HL-60/S4 (cell line): ENCODE measurements around the gene ZNF138.
"Not testable (repeated sequence)": the region's sequence is repeated elsewhere in the genome, so short reads cannot be mapped to it uniquely, and the experiment has no call there.

ENCODE experiments used
- in situ Hi-C: fragments of 300-500 bp; cut with MboI; formaldehyde crosslinking; loops from 2 replicates; pipeline ENCODE4 v1.14.3; 2022; ENCODE audit warnings: low sequenced_read_pairs

The ZNF138 gene

GRCh38 chr7:64794171-64794844 is at the start of gene ZNF138:
ZNF138 (plus strand) TSS chr7:64794428; CDS start chr7:64794569, 141 bp downstream.
- in situ Hi-C loops, result no loop called here

DNA sequence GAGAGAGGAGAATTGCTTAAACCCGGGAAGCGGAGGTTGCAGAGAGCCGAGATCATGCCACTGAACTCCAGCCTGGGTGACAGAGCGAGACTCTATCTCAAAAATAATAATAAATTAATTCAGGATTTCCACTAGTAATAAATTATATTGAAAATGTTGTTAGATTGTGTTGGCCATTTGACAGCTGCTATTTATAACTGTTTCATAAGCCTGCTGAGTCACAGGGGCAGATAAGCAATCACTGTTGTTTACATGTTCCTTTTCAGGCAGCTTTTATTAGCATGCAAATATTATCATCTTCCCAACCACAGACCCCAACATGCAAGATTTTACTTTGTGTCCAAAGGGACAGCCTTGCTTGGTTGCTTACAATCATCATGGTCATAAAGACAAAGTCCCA is 49.5 kb upstream of the ZNF138 start:
- in situ Hi-C loops, result no loop called here

GRCh38 chr7:64747802-64748201 is 46.4 kb upstream of the ZNF138 start:
- in situ Hi-C loops, result no loop called here

DNA sequence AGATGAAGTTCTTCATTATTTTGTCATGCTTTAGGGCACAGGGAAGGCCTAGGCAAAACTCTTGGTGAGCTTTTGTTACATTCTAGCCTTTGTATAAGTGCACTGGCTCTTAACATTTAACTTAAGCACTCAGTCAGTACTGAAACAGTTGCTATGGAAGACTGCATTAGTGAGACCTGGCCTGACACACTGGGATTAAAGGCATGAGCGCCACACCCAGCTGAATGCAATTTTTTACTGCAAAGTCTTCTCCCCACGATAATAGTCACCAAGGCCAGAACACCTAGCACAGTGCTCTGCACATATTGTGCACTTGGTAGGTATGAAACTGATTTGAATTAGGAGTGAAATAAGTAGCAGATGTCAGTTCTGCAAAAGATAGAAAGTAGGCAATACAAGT is 41.2 kb upstream of the ZNF138 start:
- in situ Hi-C loops, result no loop called here

DNA sequence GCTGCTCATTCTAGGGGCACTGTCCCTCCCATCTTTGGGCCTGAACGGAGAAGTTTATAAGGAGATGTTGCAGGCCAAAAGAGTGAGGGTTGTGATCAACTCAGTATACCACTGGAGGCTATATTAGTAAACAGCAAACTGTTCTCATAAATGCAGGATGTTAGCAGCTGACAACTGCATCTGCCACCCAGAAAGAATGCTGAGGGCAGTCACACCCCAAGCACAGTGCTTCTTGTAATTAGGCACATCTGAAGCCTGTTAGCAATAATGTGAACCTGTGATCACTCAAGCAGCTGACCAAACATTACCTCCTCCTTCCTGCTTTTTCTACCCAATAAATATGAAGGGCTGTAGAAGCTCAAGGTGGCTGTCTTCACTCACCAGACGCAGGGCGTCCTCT is 38.4 kb upstream of the ZNF138 start:
- in situ Hi-C loops, result no loop called here

GRCh38 chr7:64758151-64758550 is 36.1 kb upstream of the ZNF138 start:
- in situ Hi-C loops, result no loop called here

DNA sequence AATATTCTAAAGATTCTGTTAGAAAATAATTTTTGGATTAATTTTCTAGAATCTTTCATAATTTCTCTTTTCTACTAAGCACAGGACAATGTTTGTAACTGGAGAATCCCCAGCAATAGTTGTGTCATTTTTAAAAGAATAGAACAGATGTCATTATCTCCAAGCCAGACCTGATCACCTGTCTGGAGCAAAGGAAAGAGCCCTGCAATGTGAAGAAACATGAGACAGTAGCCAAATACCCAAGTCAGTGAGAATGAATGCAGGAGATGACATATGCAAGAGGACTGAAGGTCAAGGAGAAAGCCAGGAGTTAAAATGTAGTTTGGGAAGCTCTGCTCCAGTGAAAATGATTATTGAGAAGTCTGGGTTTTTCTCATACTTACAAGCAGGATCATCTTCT is 25.4 kb upstream of the ZNF138 start:
- in situ Hi-C loops, result no loop called here

DNA sequence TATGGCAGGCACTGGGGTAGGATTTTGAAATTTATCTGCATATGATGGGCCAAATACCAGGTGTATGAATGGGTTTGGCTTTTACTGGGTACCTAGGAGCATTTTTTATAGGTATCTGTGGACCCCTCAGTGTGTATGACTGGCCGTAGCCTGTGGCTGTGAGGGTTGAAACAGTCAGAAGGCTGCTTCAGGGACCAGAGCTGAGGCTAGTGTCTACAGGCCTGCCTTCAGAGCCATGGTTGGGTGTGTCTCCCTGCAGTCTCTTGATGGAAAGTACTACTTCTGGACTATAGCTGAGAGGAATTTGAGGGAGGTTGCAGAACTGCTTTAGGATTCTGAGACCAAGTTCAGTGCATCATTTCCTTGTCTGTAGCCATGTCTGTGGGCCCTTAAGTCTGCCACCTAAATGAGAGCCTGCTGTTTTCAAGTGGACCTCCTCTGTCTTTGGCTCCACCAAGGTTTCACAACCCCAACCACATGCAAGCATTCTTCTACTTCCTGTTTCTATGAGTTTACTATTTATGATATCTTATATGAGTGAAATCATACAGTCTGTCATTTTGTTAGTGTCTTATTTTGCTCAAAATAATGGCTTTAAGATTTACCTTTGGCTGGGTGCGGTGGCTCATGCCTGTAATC is 19.9 kb upstream of the ZNF138 start:
- in situ Hi-C loops, result no loop called here

DNA sequence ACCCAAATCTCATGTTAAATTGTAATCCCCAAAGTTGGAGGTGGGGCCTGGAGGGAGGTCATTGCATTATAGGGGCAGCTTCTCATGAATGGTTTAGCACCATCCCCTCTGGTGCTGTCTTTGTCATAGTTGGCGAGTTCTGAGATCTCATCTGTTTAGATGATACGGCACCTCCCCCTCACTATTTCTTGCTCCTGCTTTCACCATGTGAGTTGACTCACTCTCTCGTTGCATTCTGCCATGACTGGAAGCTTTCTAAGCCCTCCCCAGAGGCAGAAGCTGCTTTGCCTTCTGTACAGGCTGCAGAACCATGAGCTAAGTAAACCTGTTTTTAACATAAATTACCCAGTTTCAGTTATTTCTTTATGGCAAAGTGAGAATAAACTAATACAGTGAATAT is 18.9 kb upstream of the ZNF138 start:
- in situ Hi-C loops, result no loop called here

- in situ Hi-C loops, result not testable (repeated sequence)
Observed at GRCh38 chr7:64784842-64785241, 9.4 kb upstream of the ZNF138 start.

DNA sequence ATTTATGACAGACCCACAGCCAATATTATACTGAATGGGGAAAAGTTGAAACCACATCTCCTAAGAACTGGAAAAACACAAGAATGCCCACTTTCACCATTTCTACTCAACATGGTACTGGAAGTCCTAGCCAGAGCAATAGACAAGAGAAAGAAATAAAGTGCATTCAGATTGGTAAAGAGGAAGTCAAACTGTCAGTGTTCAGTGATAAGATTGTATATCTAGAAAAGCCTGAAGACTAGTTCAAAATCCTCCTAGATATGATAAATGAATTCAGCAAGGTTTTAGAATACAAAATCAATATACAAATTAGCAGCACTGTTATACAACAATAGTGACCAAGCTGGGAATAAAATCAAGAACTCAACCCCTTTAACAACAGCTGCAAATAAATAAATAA is 6.9 kb upstream of the ZNF138 start:
- in situ Hi-C loops, result no loop called here

DNA sequence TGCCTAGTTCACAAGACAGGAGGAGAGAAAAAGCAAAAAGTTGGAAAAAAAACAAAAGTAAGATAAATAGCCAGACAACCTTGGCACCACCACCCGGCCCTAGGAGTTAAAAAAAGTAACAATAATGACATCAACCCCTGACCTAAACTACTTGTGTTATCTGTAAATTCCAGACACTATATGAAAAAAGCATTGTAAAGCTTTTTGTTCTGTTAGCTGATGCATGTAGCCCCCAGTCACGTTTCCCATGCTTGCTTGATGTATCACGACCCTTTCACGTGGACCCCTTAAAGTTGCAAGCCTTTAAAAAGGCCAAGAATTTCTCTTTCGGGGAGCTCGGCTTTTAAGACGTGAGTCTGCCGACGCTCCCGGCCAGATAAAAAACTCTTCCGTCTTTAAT is 5.0 kb upstream of the ZNF138 start:
- in situ Hi-C loops, result not testable (repeated sequence)

DNA sequence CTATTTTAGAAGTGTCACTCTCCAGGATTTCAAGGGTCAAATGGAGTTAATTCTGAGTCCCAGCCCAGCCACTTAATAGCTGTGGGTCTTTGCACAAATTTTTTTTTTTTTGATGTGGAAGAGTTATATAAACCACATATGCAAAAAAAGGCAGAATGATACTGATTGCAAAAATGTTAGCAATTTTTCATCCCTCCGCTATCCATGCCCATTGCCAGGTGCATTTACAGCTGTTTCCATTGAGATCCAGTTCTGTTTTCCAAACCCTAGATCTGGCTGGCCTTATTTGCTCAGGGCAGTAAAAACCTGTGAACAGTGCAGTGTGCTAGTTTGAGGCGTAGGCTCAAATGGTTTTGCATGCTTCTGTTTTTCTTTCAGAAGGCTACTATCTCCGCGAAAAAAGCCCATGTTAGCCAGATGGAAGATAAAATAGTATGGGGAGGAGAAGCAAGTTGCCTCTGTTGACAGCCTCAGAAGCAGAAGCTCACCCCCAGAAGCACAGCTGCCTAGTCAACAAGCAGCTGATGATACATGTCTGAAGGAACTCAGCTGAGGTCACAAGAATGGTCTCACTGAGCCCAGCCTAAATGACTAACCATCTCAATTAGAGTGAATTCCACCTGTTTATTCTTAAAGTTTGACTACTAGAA is 997 bp upstream of the ZNF138 start:
- in situ Hi-C loops, result no loop called here

DNA sequence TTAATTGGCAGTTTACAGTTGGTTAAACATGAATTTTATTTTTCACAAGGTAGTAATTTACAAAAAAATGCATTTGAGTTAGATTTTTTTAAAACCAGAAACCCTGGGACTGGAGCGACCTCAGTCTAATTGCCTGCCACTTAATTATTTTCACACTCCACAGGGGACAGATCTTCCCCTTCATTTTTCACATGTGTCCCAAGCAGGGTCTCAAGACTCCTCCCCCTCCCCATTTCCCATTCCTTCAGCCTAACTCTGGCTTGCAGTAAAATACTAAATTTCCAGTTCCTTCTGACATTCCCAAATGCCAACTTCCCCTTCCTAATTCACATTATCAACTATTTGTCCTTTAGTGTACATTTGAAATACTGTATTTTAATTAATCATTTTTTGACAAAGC is 948 bp downstream of the ZNF138 start:
- in situ Hi-C loops, result no loop called here

- in situ Hi-C loops, result not testable (repeated sequence)
Observed at GRCh38 chr7:64799169-64799568, 4.9 kb downstream of the ZNF138 start.

DNA sequence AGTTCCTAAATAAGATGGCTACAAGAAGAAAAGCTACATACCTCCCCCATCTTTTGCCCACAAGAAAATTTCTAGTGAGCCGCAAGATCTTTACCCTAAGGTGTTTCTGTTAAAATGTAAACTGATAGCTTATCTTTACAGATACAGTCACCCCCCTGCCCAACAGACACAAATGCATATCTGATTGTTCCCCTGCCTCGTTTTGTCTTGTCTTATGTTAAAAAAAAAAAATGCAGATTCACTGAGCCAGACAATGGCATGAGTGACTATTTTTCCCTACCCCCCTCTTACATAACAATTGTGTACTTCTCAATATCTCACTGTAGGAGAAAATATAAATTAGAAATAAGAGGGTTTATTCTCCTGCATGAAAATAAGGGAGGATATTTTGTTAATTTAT is 8.5 kb downstream of the ZNF138 start:
- in situ Hi-C loops, result no loop called here

DNA sequence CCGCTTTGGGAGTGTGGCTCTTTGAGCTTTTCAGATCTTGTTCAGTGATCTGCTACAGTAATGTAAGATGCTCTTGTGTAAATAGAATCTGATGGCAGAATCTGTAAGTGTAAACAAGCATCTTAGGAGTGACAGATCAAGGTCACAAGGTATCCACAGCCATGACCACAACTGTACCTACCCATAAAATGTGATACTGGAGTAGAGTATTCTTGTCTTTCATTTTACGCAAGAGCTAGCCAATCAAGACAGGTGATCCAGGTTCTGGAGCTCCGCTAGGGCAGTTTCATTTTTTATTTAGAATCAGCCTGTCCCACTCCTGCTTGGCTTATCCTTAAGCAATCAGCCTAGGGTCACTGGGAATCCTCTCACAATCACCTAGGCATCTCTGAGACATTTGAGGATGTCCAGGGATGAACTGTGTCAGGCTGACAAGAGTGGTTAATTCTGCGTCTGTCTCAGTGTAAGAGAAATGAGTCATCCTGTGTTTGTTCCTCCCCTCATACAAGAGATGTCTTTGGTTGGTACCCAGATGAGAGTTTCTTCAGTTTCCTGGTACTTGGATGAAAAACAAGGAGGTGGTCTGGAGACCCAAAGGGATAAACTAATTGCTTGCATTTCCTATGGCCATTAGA is 13.6 kb downstream of the ZNF138 start:
- in situ Hi-C loops, result no loop called here

GRCh38 chr7:64811767-64812166 is 17.5 kb downstream of the ZNF138 start:
- in situ Hi-C loops, result no loop called here

DNA sequence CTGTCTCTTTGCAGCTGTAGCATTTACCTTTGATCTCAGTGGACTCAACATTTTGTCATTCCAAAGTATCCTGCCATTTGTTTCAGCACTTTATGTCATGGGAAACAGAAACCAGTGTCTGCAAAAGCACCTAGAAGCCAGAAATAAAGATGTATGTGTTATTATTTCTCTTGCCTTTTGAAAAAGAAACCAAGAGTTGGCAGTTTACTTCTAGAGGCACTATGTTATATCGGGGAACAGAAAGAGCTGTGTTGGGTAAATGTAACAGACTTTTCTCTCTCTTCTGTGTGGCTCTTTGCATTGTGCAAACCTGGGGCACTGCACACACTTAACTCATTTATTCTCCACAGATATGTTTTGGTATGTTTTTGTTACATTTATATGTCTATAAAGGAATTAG is 36.7 kb downstream of the ZNF138 start:
- in situ Hi-C loops, result no loop called here

DNA sequence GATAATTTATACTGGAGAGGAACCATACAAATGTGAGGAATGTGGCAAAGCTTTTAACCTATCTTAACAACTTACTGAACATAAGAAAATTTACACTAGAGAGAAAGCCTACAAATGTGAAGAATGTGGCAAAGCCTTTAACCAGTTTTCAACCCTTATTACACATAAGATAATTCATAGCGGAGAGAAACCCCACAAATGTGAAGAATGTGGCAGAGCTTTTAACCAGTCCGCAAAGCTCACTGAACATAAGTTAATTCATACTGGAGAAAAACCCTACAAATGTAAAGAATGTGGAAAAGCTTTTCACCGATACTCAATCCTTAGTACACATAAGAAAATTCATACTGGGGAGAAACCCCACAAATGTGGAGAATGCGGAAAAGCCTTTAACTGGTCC is 37.9 kb downstream of the ZNF138 start:
- in situ Hi-C loops, result no loop called here

DNA sequence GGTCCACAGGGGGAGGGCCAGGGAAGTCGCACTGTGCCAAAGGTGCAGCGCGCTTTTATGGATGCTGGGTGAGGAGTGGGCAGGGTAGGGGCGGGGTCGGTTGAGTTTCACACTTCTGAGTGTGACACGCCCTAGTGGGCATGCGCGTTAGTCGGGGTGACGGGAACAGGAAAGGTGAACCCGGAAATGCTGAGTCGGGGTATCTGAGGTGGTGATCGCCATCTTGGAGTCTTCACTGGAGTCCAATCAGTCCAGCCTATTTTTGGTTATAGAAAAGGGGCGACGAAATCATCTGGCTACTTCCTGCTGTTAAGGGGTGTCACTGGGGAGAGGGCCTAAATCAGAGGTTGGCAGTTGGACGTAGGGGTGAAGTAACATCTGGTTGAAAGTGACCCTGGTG is 40.8 kb downstream of the ZNF138 start:
- in situ Hi-C loops, result no loop called here

DNA sequence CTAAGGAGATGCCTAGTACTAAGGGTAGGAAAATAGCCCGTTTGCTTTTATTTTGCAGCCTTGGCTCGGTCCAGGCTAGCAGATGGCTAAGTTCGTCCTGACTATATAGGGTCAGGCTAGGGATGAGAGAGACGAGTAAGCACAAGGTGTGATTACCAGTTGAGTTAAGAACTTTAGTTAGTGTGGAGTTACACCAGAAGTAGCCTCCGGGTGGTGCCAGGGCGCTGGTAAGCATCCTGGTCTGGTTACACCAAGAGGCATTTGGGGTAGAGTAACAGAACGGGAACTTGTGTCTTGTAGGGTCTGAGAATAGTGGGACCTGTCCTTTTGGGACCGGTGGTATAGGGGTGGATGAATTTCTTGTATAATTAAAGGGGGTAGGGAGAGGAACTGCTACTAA is 41.6 kb downstream of the ZNF138 start:
- in situ Hi-C loops, result not testable (repeated sequence)
